IPS DF 6.9 (cell line): ENCODE measurements around the gene KRT86.

Source experiments
- DNase-seq: peaks from one replicate; pipeline ENCODE4 v3.0.0-alpha.2; 2013; ENCODE audit warnings: low read depth, low spot score
- H3K27ac ChIP-seq: one replicate; pipeline ENCODE4 v1.5.1; 2013; ENCODE audit warnings: low read length, control low read depth
- H3K27me3 ChIP-seq: 2 replicates; pipeline ENCODE4 v1.6.1; 2013; ENCODE audit warnings: mild to moderate bottlenecking, low read length; ENCODE audit not compliant: control insufficient read depth, insufficient read depth
- H3K36me3 ChIP-seq: 2 replicates; pipeline ENCODE4 v1.6.1; 2013; ENCODE audit warnings: low read length; ENCODE audit not compliant: control insufficient read depth, insufficient read depth
- H3K4me1 ChIP-seq: 2 replicates; pipeline ENCODE4 v1.6.1; 2013; ENCODE audit warnings: low read length; ENCODE audit not compliant: control insufficient read depth, insufficient read depth
- H3K4me3 ChIP-seq: 2 replicates; pipeline ENCODE4 v1.5.1; 2013; ENCODE audit warnings: mild to moderate bottlenecking, low read length
- H3K9me3 ChIP-seq: 2 replicates; pipeline ENCODE4 v1.6.1; 2013; ENCODE audit warnings: low read length, inconsistent platforms; ENCODE audit not compliant: control insufficient read depth, insufficient read depth
- WGBS: extraction: QIAGEN DNeasy Blood & Tissue Kit; methylation state at CpG from one replicate; pipeline ENCODE4 v1.1.7; 2013; ENCODE audit warnings: mixed read lengths, missing lambda C conversion rate; ENCODE audit not compliant: insufficient read length, insufficient coverage; 5-methylcytosine and 5-hydroxymethylcytosine counted together

The KRT86 gene

DNA sequence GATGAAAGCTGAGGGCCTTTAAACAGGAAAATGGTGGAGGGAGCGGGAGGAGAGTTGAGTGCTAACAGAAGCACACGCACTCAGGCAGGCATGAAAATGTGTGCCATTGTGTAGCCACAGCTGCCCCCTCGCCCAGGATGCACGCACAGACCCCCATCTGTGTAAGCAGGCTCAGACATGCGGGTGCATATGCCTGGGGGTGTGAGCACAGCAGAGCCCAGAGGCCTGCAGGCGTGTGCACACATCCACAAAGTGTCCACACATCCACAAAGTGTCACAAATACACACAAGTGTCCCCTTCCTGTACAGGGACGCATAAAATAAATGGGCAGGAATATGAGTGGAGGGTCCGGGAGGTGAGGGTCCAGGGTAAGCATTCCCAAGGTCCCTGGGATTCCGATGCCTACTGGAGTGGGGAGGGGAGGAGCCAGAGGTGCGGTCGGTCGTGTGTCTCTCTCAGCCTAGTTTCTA, 42.2 kb upstream of the KRT86 start:
- no CpG with 5 or more reads among the region's 12 CpGs for WGBS
- Histone ChIP-seq H3K36me3 (no peaks in the 10 kb centered on the region), H3K4me1 (peaks cover 7% of the 10 kb centered on the region), H3K27ac (no peak overlapping the region), H3K4me3 (no peak overlapping the region), H3K27me3 (peaks cover 12% of the 10 kb centered on the region; the same call in 1 of the 2 replicates), H3K9me3 (no peaks in the 10 kb centered on the region)
- no peak for DNase-seq

DNA sequence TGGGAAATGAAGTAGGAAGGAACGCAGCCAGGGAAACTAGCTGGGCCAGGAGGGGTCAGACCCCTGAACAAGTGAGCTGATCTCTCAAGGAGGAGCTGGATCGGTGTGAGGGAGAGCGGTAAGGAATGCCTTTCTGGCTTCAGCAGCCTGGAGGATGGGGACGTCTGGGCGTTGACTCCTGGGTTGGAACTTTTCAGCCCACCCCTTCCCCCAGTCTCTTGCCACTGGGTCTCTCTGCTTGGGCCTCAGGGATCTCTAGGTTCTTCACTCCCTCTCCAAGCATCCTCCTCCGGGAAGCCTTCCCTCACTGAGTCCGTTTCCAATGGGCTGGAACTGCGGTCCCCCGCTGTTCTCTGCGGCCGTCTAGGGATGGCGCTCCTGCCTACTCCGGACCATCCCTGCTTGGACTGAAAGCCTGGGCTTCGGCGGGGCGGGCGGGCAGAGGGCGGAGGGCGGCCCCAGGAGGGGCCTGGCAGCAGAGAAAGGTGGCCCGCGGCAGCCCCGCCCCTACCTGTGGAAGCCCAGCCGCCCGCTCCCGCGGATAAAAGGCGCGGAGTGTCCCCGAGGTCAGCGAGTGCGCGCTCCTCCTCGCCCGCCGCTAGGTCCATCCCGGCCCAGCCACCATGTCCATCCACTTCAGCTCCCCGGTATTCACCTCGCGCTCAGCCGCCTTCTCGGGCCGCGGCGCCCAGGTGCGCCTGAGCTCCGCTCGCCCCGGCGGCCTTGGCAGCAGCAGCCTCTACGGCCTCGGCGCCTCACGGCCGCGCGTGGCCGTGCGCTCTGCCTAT, 41.6 kb upstream of the KRT86 start, which contains the start of gene KRT7:
Gene KRT7, plus strand, starts transcription at position 570 of the 788 bp plus-strand sequence. Its CDS starts 54 bp downstream, at position 624.
- H3K4me1 ChIP-seq = peaks cover 7% of the 10 kb centered on the region
- H3K36me3 ChIP-seq = no peaks in the 10 kb centered on the region
- no peak for DNase-seq
- no peaks in the 10 kb centered on the region for H3K9me3 ChIP-seq
- H3K4me3 ChIP-seq = peak within 1 kb of the TSS; percentile 27; the same call in 1 of the 2 replicates
- no peak within 1 kb of the TSS for H3K27ac ChIP-seq
- no CpG with 5 or more reads among the region's 58 CpGs for WGBS
- peaks cover 12% of the 10 kb centered on the region; the same call in 1 of the 2 replicates for H3K27me3 ChIP-seq

DNA sequence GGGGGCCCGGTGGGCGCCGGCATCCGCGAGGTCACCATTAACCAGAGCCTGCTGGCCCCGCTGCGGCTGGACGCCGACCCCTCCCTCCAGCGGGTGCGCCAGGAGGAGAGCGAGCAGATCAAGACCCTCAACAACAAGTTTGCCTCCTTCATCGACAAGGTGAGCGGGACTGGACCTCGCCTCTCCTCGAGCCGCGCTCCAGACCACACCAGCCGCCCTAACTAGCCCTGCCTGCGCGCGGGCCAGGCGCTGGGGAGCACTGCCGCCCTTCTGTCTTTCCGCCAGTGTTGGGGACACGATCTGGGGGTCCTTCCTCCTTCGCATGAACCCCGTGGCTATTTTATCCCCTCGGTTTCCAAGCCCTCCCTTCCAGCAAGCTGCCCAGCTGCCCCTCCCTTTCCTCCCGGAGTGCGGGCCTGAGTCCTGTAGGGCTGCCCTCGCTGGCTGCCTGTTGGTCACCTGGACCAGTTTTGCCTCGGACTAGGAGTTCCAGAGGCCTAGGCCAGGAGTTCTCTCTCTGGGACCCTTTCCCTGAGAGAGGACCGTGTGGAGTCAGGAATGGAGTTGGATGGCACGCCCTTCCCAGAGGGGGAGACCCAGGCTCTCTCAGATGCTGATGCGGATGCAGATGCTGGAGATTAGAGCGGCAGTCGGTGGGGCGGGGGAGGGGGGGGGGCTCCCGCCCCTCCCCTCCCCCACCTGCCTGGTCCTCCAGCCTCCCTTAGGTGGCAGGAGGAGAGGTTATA, 40.8 kb upstream of the KRT86 start:
- H3K4me1 ChIP-seq = peaks cover 12% of the 10 kb centered on the region
- no peak for DNase-seq
- peak overlapping the region; percentile 27; the same call in 1 of the 2 replicates for H3K4me3 ChIP-seq
- H3K9me3 ChIP-seq = no peaks in the 10 kb centered on the region
- no peaks in the 10 kb centered on the region for H3K36me3 ChIP-seq
- no CpG with 5 or more reads among the region's 40 CpGs for WGBS
- H3K27ac ChIP-seq = no peak overlapping the region
- H3K27me3 ChIP-seq = peaks cover 12% of the 10 kb centered on the region; the same call in 1 of the 2 replicates

DNA sequence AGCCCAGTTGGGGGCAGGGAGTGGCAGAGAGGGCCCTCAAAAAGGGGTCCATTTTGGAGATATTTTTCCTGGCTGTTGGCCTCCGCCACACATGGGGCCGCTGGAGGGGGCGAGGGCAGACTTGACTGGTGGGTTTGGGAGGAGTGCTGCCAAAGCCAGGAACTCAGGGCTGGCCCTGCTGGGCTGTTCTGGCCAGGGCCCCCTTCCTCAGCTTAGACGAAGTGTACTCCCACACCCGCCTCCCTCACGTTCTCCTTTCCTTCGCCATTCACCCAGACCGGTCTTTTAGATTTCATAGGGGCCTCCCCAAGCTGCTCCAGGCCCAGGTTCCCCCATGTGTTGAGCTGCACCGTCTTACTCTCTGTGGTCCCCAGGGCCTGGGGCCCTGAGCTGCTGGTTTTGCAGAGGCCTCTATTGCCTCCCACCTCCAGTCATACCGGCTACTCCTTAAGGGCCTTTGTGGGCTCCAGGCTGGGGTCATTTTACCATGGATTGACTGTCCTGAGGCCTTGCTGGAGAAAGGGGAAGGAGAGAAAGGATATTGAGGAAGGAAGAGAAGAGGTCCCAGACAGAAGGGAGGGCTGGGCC, 40.1 kb upstream of the KRT86 start:
- Histone ChIP-seq H3K36me3 (no peaks in the 10 kb centered on the region), H3K4me3 (no peak overlapping the region), H3K27me3 (peaks cover 12% of the 10 kb centered on the region; the same call in 1 of the 2 replicates), H3K27ac (no peak overlapping the region), H3K4me1 (peaks cover 12% of the 10 kb centered on the region), H3K9me3 (no peaks in the 10 kb centered on the region)
- no peak for DNase-seq
- no CpG with 5 or more reads among the region's 10 CpGs for WGBS

DNA sequence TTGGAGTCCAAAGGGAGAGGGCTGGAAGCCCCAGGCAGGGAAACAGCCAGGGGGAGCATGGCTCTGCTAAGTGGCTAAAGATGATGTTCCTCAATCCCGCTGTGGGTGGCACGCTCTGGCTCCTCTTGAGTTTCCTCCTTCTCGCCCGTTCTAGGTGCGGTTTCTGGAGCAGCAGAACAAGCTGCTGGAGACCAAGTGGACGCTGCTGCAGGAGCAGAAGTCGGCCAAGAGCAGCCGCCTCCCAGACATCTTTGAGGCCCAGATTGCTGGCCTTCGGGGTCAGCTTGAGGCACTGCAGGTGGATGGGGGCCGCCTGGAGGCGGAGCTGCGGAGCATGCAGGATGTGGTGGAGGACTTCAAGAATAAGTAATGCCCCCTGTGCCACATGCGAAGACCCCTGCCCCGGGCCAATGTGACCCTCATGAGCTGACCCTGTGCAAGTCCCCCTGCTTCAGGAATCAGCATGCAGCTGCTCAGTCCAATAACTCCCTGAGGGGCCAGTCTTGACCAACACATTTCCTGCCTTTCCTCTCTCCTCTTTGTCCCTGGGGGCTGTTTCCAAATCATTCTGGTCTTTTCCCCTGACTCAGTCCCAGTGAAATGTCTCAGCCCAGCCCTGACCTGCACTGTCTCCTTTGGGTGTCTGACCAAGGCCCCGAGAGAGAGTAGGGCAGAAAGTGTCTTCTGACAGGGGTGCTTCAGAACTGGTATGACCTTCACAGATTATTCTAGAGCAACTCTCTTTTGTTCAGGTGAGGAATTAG, 39.3 kb upstream of the KRT86 start:
- no peak overlapping the region for H3K27ac ChIP-seq
- H3K9me3 ChIP-seq = no peaks in the 10 kb centered on the region
- H3K4me1 ChIP-seq = peaks cover 12% of the 10 kb centered on the region
- H3K4me3 ChIP-seq = no peak overlapping the region
- peaks cover 12% of the 10 kb centered on the region; the same call in 1 of the 2 replicates for H3K27me3 ChIP-seq
- no peaks in the 10 kb centered on the region for H3K36me3 ChIP-seq
- no CpG with 5 or more reads among the region's 15 CpGs for WGBS
- no peak for DNase-seq

DNA sequence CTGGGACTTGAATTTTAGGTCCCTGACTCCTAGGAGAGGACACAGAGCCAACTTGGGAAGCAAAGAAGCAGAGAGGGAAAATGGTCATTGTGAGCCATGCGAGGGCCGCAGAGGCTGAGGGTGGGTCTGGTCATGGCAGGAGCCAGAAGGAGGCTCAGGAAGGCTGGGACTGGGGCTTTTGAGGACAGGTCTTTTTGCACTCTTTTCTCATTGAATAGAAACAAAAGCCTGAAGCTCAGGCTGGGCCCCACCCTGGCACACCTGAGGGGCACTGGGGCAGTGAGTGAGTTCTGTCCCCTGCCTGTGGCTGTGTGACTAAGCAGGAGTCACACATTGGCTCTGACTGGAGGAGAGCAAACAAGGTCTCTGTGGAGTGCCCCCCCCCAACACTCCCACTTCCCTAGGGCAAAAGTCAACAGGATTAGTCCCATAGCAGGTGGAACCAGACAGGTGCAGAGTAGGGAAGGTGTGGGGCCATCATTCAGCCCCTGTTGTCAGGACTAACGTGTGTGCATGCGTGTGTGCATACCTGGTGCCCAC, 38.6 kb upstream of the KRT86 start:
- Histone ChIP-seq H3K36me3 (no peaks in the 10 kb centered on the region), H3K27me3 (peaks cover 12% of the 10 kb centered on the region; the same call in 1 of the 2 replicates), H3K9me3 (no peaks in the 10 kb centered on the region), H3K4me3 (no peak overlapping the region), H3K27ac (no peak overlapping the region), H3K4me1 (peaks cover 12% of the 10 kb centered on the region)
- no peak for DNase-seq
- no CpG with 5 or more reads among the region's 4 CpGs for WGBS

DNA sequence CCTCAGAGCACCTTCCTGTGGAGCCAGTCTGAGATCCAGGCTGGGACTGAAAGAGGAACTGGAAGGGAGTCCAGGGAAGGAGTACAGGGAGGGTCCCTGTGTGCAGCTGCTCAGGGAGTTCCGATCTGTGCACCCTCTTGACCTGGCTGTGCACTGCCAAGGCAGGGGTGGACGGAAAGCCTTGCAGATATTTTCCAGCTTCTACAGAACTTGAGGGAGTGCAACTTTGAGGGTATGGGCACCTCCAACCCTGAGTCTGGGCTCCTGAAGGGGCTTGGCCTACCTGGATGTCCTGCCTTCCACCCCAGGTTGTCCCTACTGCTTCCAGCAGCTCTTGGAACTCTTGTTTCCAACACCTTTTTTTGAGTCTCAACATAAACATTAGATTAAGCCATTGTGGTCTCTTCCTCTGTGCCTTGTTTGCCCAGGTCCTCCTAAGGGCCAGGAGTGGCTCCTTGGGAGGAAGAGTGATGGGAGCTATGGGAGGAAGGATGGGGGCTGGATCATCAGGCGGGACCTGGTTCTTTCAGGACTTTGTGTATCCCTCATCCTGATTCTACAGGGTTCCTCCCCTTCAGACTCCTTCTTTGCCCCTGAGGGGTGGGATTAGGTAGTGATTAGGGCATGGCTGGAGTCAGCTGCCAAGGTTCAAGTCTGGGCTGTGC, 37.9 kb upstream of the KRT86 start:
- Histone ChIP-seq H3K4me3 (no peak overlapping the region), H3K27me3 (peaks cover 11% of the 10 kb centered on the region; the same call in 1 of the 2 replicates), H3K27ac (no peak overlapping the region), H3K4me1 (peaks cover 9% of the 10 kb centered on the region), H3K9me3 (no peaks in the 10 kb centered on the region), H3K36me3 (no peaks in the 10 kb centered on the region)
- no peak for DNase-seq
- WGBS = no CpG with 5 or more reads among the region's 3 CpGs

DNA sequence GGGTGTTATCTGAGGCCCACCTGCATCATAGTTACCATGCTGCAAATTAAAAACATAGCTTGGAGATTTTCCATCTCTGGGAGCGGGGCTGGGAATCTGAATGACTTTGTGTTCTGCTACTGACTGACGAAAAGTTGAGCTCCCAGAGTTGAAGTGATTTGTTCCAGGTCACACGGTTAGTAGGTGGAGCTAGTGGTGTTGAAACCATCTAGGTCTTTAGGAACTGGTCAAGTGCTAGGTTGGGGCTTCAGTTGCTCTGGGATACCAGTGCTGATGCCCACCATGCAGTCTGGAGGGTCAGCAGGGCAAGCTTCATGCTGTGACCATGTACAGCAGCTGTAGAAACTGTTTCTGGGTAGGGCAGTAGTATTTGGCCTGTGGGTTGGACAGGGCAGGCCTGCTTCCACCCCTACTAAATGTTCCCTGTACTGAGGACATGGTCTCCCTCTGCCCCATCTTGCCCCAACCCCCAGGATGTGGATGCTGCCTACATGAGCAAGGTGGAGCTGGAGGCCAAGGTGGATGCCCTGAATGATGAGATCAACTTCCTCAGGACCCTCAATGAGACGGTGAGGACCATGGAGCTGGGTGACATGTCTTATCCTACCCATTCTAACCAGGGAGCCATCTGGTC, 36.1 kb upstream of the KRT86 start:
- no peak overlapping the region for H3K27ac ChIP-seq
- WGBS = no CpG with 5 or more reads among the region's 4 CpGs
- no peak overlapping the region for H3K4me3 ChIP-seq

More for the DNA sequence above, 36.1 kb upstream of the KRT86 start:
- Histone ChIP-seq H3K36me3 (no peaks in the 10 kb centered on the region), H3K9me3 (no peaks in the 10 kb centered on the region), H3K4me1 (peaks cover 5% of the 10 kb centered on the region), H3K27me3 (no peaks in the 10 kb centered on the region; the same call in 1 of the 2 replicates)
- no peak for DNase-seq
